K562 (cell line): Measurements from ENCODE around the gene GBP6.

Experiments
- ATF1 ChIP-seq, 2 experiments: fragments of 450-650 bp in 1 of 2; IDR thresholded peaks; 2 replicates each; pipeline ENCODE4 v1.6.1; 2016; ENCODE audit warnings: missing compliant biosample characterization in 1 of 2, missing genetic modification characterization in 1 of 2
- CREBBP ChIP-seq: IDR thresholded peaks from one replicate; pipeline ENCODE4 v1.6.1; 2012; ENCODE audit warnings: low read depth, mild to moderate bottlenecking, control low read depth, inconsistent platforms, low read length
- ETV5 ChIP-seq: sonication (generic); formaldehyde crosslinking; IDR thresholded peaks from 2 replicates; pipeline ENCODE4 v1.4.0; 2020; ENCODE audit warnings: low read depth, mild to moderate bottlenecking, missing genetic modification reagents
- FOXK1 ChIP-seq: sonication (generic); formaldehyde crosslinking; IDR thresholded peaks from 2 replicates; pipeline ENCODE4 v1.8.0; 2022; ENCODE audit warnings: missing genetic modification reagents, mild to moderate bottlenecking, borderline replicate concordance
- GABPA ChIP-seq: fragments of 200-800 bp; sonication (Bioruptor generic); conservative IDR thresholded peaks from 2 replicates; pipeline ENCODE4 v1.6.1; 2016; ENCODE audit warnings: low read depth, missing genetic modification characterization, missing compliant biosample characterization
- MAZ ChIP-seq, 2 experiments: fragments of 450-650 bp in 1 of 2; sonication (generic) in 1 of 2; formaldehyde crosslinking; IDR thresholded peaks in 1 of 2; conservative IDR thresholded peaks in 1 of 2; 2 replicates each; pipeline versions ENCODE4 v1.4.0 to v1.5.0; 2020; ENCODE audit warnings: mild to moderate bottlenecking in 1 of 2, missing genetic modification reagents in 1 of 2
- SPI1 ChIP-seq: IDR thresholded peaks from 2 replicates; pipeline ENCODE4 v1.6.1; 2011; ENCODE audit warnings: low read depth, low read length, control low read depth, borderline replicate concordance
- SREBF1 ChIP-seq: fragments of 150-350 bp; IDR thresholded peaks from 2 replicates; pipeline ENCODE4 v1.6.1; 2014; ENCODE audit warnings: antibody characterized with exemption, low read depth, low read length, borderline replicate concordance
- SRSF1 ChIP-seq: fragments of 200-400 bp; formaldehyde crosslinking; IDR thresholded peaks from 2 replicates; pipeline ENCODE4 v1.6.1; 2017; ENCODE audit warnings: mild to moderate bottlenecking, low read depth, low read length, moderate library complexity
- YBX1 ChIP-seq: fragments of 450-650 bp; IDR thresholded peaks from 2 replicates; pipeline ENCODE4 v1.7.1; 2016; ENCODE audit warnings: mild to moderate bottlenecking
- ZNF707 ChIP-seq: fragments of 250-450 bp; sonication (Bioruptor Pico); conservative IDR thresholded peaks from 2 replicates; pipeline ENCODE4 v1.8.0; 2022; ENCODE audit warnings: inconsistent platforms, mild to moderate bottlenecking, moderate library complexity
- TF ChIP-seq, protein P1 (sequence below): sonication (generic); formaldehyde crosslinking; IDR thresholded peaks from 2 replicates; pipeline ENCODE4 v1.8.1; 2023; ENCODE audit warnings: mild to moderate bottlenecking, missing genetic modification reagents
- TF ChIP-seq, protein P2 (sequence below): sonication (generic); formaldehyde crosslinking; IDR thresholded peaks from 2 replicates; pipeline ENCODE4 v1.8.1; 2023; ENCODE audit warnings: mild to moderate bottlenecking, missing genetic modification reagents

DNA sequence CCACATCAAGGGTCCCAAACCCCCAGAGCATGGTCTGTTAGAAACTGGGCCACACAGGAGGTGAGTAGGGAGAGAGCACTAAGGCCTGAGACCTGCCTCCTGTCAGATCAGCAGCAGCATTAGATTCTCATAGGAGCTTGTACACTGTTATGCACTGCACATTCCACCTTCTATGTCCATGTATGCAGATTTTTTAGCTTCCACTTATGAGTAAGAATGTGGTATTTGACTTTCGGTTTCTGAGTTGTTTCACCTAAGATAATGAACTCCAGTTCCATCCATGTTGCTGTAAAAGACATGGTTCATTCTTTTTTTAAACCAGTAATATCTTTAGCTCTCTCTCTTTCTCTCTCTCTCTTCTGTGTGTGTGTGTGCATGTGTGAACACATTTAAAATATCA, 663 bp upstream of the GBP6 start:
- TF ChIP-seq ZNF707 (CRISPR knock-in tag) (no peak), ATF1 (CRISPR knock-in tag; IDR thresholded peaks at IDR 0.05) (no peak), ATF1 (tag; IDR thresholded peaks at IDR 0.05) (no peak), FOXK1 (CRISPR knock-in tag) (no peak), ETV5 (CRISPR knock-in tag) (no peak), GABPA (tag) (no peak), YBX1 (no peak), CREBBP (no peak), MAZ (CRISPR knock-in tag; conservative IDR thresholded peaks at IDR 0.05 in 1 of 2, IDR thresholded peaks at IDR 0.05 in 1 of 2) (no peak), SPI1 (no peak), SREBF1 (no peak), SRSF1 (no peak)
- TF ChIP-seq, protein P1, sequence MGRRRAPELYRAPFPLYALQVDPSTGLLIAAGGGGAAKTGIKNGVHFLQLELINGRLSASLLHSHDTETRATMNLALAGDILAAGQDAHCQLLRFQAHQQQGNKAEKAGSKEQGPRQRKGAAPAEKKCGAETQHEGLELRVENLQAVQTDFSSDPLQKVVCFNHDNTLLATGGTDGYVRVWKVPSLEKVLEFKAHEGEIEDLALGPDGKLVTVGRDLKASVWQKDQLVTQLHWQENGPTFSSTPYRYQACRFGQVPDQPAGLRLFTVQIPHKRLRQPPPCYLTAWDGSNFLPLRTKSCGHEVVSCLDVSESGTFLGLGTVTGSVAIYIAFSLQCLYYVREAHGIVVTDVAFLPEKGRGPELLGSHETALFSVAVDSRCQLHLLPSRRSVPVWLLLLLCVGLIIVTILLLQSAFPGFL (CRISPR knock-in tag), result no peak
- TF ChIP-seq, protein P2, sequence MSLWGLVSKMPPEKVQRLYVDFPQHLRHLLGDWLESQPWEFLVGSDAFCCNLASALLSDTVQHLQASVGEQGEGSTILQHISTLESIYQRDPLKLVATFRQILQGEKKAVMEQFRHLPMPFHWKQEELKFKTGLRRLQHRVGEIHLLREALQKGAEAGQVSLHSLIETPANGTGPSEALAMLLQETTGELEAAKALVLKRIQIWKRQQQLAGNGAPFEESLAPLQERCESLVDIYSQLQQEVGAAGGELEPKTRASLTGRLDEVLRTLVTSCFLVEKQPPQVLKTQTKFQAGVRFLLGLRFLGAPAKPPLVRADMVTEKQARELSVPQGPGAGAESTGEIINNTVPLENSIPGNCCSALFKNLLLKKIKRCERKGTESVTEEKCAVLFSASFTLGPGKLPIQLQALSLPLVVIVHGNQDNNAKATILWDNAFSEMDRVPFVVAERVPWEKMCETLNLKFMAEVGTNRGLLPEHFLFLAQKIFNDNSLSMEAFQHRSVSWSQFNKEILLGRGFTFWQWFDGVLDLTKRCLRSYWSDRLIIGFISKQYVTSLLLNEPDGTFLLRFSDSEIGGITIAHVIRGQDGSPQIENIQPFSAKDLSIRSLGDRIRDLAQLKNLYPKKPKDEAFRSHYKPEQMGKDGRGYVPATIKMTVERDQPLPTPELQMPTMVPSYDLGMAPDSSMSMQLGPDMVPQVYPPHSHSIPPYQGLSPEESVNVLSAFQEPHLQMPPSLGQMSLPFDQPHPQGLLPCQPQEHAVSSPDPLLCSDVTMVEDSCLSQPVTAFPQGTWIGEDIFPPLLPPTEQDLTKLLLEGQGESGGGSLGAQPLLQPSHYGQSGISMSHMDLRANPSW (CRISPR knock-in tag), result no peak
